Vagina (tissue), 2 donors: ENCODE results near the gene PCNX1. TPM values are rescaled to one million over a fixed set of nuclear protein-coding genes. Genes with fewer than 3 reads are reported as not detected.

Experiments
- DNase-seq, 2 donors: peaks; one replicate each; pipeline ENCODE4 v3.0.0-alpha.2; 2017; ENCODE audit errors: extremely low spot score in 2 of 2
- H3K27ac ChIP-seq: fragments of 200-600 bp; sonication (generic); one replicate; pipeline ENCODE4 v1.5.1; 2019
- H3K27me3 ChIP-seq: fragments of 200-600 bp; sonication (generic); one replicate; pipeline ENCODE4 v1.5.1; 2019
- H3K36me3 ChIP-seq, 2 donors: fragments of 200-600 bp; sonication (generic); one replicate each; pipeline ENCODE4 v1.5.1; 2017 to 2019
- H3K4me1 ChIP-seq: fragments of 200-600 bp; sonication (generic); one replicate; pipeline ENCODE4 v1.5.1; 2019
- H3K4me3 ChIP-seq, 2 donors: fragments of 200-600 bp; sonication (generic); 1 replicate in 1 of 2; 2 replicates in 1 of 2; pipeline ENCODE4 v1.5.1; 2016 to 2019
- H3K9me3 ChIP-seq: fragments of 200-600 bp; sonication (generic); one replicate; pipeline ENCODE4 v1.5.1; 2019
- POLR2A ChIP-seq, 2 donors: fragments of 450-650 bp; IDR thresholded peaks; one replicate each; pipeline ENCODE4 v1.6.1; 2017; ENCODE audit warnings: antibody characterized with exemption in 2 of 2, mild to moderate bottlenecking in 2 of 2, moderate library complexity in 2 of 2
- POLR2AphosphoS5 ChIP-seq, 2 donors: sonication (generic); formaldehyde crosslinking; IDR thresholded peaks; one replicate each; pipeline ENCODE4 v1.9.0; 2017; ENCODE audit warnings: antibody characterized with exemption in 2 of 2, mild to moderate bottlenecking in 2 of 2, low read depth in 1 of 2; ENCODE audit not compliant: insufficient read depth in 1 of 2
- intact Hi-C: fragments of 100-400 bp; cut with DNase I; formaldehyde crosslinking; loops from one replicate; pipeline ENCODE4 v1.15.1; 2023
- total RNA-seq: library from RNA; depleted of rRNA; stranded (reverse); fragments of >200 nt; gene quantifications from one replicate; pipeline ENCODE4 v1.2.3, GENCODE V29; 2016
- TF ChIP-seq, protein P1 (sequence below), 3 experiments: fragments of 450-650 bp in 2 of 3; fragments of 200-600 bp in 1 of 3; sonication (generic) in 1 of 3; IDR thresholded peaks; one replicate each; pipeline ENCODE4 v1.5.1; 2017 to 2019; ENCODE audit warnings: antibody characterized with exemption in 3 of 3, mild to moderate bottlenecking in 2 of 3, moderate library complexity in 2 of 3

PCNX1 gene
- total RNA-seq, 1 donor from 2014 or later = 59.7 TPM

DNA sequence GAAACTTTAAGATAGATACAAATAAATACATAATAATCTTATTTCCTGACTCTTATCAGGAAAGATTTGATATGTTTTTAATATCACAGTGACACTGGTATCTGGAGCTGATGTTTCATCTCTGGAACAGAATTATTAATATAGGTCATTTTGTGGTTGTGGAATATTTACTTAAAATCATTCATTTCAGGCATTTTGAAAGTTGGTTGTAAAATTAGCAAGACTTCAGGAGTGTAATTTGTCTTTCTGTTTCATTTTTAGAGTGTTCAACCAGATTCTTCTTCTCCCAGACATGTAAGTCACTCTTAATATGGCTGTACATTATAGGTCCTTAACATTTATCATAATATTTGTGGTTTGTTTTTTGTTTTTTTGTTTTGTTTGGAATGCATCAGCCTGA, 115.7 kb downstream of the PCNX1 start:
- peaks cover 0 to 12% of the 10 kb centered on the region in 2 donors for H3K36me3 ChIP-seq
- H3K27me3 ChIP-seq = no peaks in the 10 kb centered on the region
- H3K27ac ChIP-seq = no peak overlapping the region
- no peaks in the 10 kb centered on the region for H3K9me3 ChIP-seq
- intact Hi-C loops = no loop called here
- peaks cover 19% of the 10 kb centered on the region for H3K4me1 ChIP-seq
- DNase-seq = no peak
- TF ChIP-seq, protein P1, sequence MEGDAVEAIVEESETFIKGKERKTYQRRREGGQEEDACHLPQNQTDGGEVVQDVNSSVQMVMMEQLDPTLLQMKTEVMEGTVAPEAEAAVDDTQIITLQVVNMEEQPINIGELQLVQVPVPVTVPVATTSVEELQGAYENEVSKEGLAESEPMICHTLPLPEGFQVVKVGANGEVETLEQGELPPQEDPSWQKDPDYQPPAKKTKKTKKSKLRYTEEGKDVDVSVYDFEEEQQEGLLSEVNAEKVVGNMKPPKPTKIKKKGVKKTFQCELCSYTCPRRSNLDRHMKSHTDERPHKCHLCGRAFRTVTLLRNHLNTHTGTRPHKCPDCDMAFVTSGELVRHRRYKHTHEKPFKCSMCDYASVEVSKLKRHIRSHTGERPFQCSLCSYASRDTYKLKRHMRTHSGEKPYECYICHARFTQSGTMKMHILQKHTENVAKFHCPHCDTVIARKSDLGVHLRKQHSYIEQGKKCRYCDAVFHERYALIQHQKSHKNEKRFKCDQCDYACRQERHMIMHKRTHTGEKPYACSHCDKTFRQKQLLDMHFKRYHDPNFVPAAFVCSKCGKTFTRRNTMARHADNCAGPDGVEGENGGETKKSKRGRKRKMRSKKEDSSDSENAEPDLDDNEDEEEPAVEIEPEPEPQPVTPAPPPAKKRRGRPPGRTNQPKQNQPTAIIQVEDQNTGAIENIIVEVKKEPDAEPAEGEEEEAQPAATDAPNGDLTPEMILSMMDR (IDR thresholded peaks at IDR 0.05) = no peak
- no peak for TF ChIP-seq POLR2A (IDR thresholded peaks at IDR 0.05)
- no peak for TF ChIP-seq POLR2AphosphoS5 (IDR thresholded peaks at IDR 0.05; ENCODE audit: insufficient read depth in 1 of 2, low read depth in 1 of 2)
- no peak overlapping the region for H3K4me3 ChIP-seq

DNA sequence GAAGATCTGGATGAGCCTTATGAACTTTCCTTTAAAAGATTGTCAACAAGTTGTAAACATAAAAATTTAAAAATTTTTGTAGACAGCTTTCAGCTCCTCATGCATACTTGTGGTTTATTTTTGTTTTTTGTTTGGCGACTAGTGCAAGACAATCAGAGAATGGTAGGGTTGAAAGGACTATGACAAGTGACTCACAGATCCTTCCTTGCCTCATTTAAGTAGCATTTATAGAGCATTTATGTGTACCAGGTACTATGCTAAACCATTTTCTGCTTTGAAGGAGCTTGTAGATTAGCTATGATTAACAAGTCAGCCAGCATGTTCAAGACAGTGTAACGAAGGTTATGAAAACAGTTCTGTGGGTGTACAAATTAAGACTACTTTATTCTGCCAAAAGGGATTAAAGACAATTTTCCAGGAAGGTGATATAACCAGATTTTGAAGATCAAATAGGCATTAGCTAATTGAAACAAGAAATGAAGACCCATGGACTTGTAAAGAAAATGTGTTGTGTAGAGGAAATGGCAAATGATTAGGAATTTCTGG, 122.0 kb downstream of the PCNX1 start:
- Histone ChIP-seq H3K4me1 (no peaks in the 10 kb centered on the region), H3K9me3 (no peaks in the 10 kb centered on the region), H3K36me3 (peaks cover 0 to 31% of the 10 kb centered on the region in 2 donors), H3K4me3 (no peak overlapping the region), H3K27me3 (no peaks in the 10 kb centered on the region), H3K27ac (no peak overlapping the region)
- no peak for TF ChIP-seq POLR2AphosphoS5 (IDR thresholded peaks at IDR 0.05; ENCODE audit: insufficient read depth in 1 of 2, low read depth in 1 of 2)
- TF ChIP-seq, protein P1 (IDR thresholded peaks at IDR 0.05) = no peak
- TF ChIP-seq POLR2A (IDR thresholded peaks at IDR 0.05) = no peak
- intact Hi-C loops = no loop called here
- no peak for DNase-seq

DNA sequence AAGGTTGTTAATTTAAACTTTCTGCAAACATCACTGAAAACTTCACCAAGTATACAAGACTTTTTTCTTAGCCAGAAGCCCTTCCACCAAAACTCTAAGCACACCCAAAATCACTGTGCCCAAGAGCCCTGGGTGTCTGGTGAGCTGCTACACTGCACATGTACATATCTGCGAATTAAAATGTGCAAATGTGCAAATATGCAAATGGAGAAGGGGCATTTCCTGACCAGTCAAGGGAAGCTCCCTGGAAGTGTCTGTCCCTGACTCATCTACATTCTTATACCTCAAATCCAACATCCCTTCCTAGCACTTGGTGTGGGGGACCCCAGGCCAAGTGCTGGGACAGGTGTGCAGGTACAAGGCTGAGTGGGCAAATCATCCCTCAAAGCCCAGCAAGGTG, 123.7 kb downstream of the PCNX1 start:
- Histone ChIP-seq H3K27ac (no peak overlapping the region), H3K4me1 (no peaks in the 10 kb centered on the region), H3K36me3 (peaks cover 2 to 40% of the 10 kb centered on the region in 2 donors), H3K4me3 (no peak overlapping the region), H3K9me3 (no peaks in the 10 kb centered on the region), H3K27me3 (no peaks in the 10 kb centered on the region)
- no peak for DNase-seq
- intact Hi-C loops = no loop called here
- TF ChIP-seq POLR2A (IDR thresholded peaks at IDR 0.05) (no peak), POLR2AphosphoS5 (IDR thresholded peaks at IDR 0.05; ENCODE audit: insufficient read depth in 1 of 2, low read depth in 1 of 2) (no peak)
- TF ChIP-seq, protein P1 (IDR thresholded peaks at IDR 0.05) = no peak

DNA sequence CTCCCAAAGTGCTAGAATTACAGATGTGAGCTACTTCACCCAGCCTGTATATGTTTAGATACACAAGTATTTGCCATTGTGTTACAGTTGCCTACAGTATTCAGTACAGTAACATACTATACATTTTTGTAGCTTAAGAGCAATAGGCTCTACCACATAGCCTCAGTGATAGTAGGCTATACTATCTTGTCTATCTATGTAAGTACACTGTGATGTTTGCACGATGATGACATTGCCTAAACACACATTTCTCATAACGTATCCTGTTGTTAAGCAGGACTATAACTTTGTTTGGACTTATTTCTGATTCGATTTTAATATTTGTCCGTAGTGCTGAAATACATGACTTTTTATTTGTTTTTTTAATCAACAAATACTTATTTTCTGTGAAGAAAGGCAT, 129.2 kb downstream of the PCNX1 start:
- intact Hi-C loops = no loop called here
- TF ChIP-seq POLR2A (IDR thresholded peaks at IDR 0.05) (no peak), POLR2AphosphoS5 (IDR thresholded peaks at IDR 0.05; ENCODE audit: insufficient read depth in 1 of 2, low read depth in 1 of 2) (no peak)
- TF ChIP-seq, protein P1 (IDR thresholded peaks at IDR 0.05) = no peak
- H3K4me1 ChIP-seq = no peaks in the 10 kb centered on the region
- DNase-seq = no peak
- no peak overlapping the region for H3K4me3 ChIP-seq
- peaks cover 5 to 37% of the 10 kb centered on the region in 2 donors for H3K36me3 ChIP-seq
- peaks cover 7% of the 10 kb centered on the region for H3K9me3 ChIP-seq
- H3K27me3 ChIP-seq = no peaks in the 10 kb centered on the region
- H3K27ac ChIP-seq = no peak overlapping the region

DNA sequence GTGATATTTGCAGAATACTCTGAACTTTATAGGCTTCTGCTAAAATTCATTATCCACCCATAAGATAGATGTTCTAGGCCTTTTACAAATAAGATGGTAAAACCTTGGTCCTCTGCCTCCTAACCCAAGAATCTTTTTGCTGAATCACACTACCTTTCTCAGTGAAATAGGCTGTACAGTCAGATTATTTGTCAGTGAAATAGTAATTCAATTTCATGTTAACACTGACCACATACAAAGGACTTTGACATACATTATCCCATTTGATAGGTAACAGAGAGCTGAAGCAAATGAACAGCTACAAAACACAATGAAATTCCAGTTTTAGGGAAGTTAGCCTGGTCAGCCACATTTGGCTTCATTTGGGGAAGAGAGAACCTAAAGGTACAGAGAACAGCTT, 141.1 kb downstream of the PCNX1 start:
- Histone ChIP-seq H3K27me3 (no peaks in the 10 kb centered on the region), H3K4me1 (no peaks in the 10 kb centered on the region), H3K9me3 (no peaks in the 10 kb centered on the region), H3K4me3 (no peak overlapping the region), H3K27ac (no peak overlapping the region), H3K36me3 (peaks cover 0 to 10% of the 10 kb centered on the region in 2 donors)
- intact Hi-C loops = no loop called here
- TF ChIP-seq POLR2AphosphoS5 (IDR thresholded peaks at IDR 0.05; ENCODE audit: insufficient read depth in 1 of 2, low read depth in 1 of 2) = no peak
- TF ChIP-seq POLR2A (IDR thresholded peaks at IDR 0.05) = no peak
- TF ChIP-seq, protein P1 (IDR thresholded peaks at IDR 0.05) = no peak
- no peak for DNase-seq
